ENCODE data around the gene VPS37B. TPM values are rescaled to one million over a fixed set of nuclear protein-coding genes. Genes with fewer than 3 reads are reported as not detected.

VPS37B gene
- total and polyA plus RNA-seq, 2 donors (not counting 1 experiment from before 2014, with no cell fraction given), result 10.7 to 25.6 TPM

- Histone ChIP-seq H3K79me2 (ENCODE audit: control insufficient read depth, insufficient read depth, low read length) (no peaks in the 10 kb centered on the region), H3K9ac (ENCODE audit: insufficient read depth, low read length) (no peak overlapping the region), H3K4me1 (ENCODE audit: control insufficient read depth, extremely low read depth, insufficient read depth, low read length) (peaks cover 9% of the 10 kb centered on the region), H3K9me3 (ENCODE audit: control insufficient read depth, insufficient read depth, low read depth, low read length) (no peaks in the 10 kb centered on the region), H3K4me3 (replicated peaks in 1 of 4; ENCODE audit: control extremely low read depth in 1 of 4, insufficient read depth in 1 of 4, low read depth in 3 of 4, low read length in 4 of 4) (no peak overlapping the region), H2AFZ (ENCODE audit: low read length) (no peak overlapping the region), H3K4me2 (ENCODE audit: extremely low read depth, insufficient read depth, low read length) (no peak overlapping the region), H3K36me3 (ENCODE audit: control insufficient read depth, insufficient read depth, low read length) (peaks cover 4% of the 10 kb centered on the region), H4K20me1 (ENCODE audit: control insufficient read depth, extremely low read depth, insufficient read depth, low read length) (no peaks in the 10 kb centered on the region), H3K27ac (ENCODE audit: insufficient read depth, low read length) (no peak overlapping the region), H3K27me3 (ENCODE audit: control insufficient read depth, insufficient read depth, low read length) (no peaks in the 10 kb centered on the region)
- no peak for TF ChIP-seq EZH2 (IDR thresholded peaks at IDR 0.05; ENCODE audit: low read length, missing control alignments)
- TF ChIP-seq CTCF (conservative IDR thresholded peaks at IDR 0.05 in 1 of 2, IDR thresholded peaks at IDR 0.05 in 1 of 2; ENCODE audit: low read depth in 1 of 2, low read length in 2 of 2), result no peak
- no peak for DNase-seq (ENCODE audit: low read depth in 2 of 2)
Measured at GRCh38 chr12:122852336-122853275, 43.3 kb downstream of the VPS37B start.

- Histone ChIP-seq H3K4me3 (replicated peaks in 1 of 4; ENCODE audit: control extremely low read depth in 1 of 4, insufficient read depth in 1 of 4, low read depth in 3 of 4, low read length in 4 of 4) (no peak overlapping the region), H3K4me2 (ENCODE audit: extremely low read depth, insufficient read depth, low read length) (no peak overlapping the region), H3K36me3 (ENCODE audit: control insufficient read depth, insufficient read depth, low read length) (peaks cover 4% of the 10 kb centered on the region), H4K20me1 (ENCODE audit: control insufficient read depth, extremely low read depth, insufficient read depth, low read length) (no peaks in the 10 kb centered on the region), H3K27me3 (ENCODE audit: control insufficient read depth, insufficient read depth, low read length) (no peaks in the 10 kb centered on the region), H2AFZ (ENCODE audit: low read length) (no peak overlapping the region), H3K9me3 (ENCODE audit: control insufficient read depth, insufficient read depth, low read depth, low read length) (no peaks in the 10 kb centered on the region), H3K9ac (ENCODE audit: insufficient read depth, low read length) (no peak overlapping the region), H3K4me1 (ENCODE audit: control insufficient read depth, extremely low read depth, insufficient read depth, low read length) (peaks cover 9% of the 10 kb centered on the region), H3K27ac (ENCODE audit: insufficient read depth, low read length) (no peak overlapping the region), H3K79me2 (ENCODE audit: control insufficient read depth, insufficient read depth, low read length) (no peaks in the 10 kb centered on the region)
- TF ChIP-seq CTCF (conservative IDR thresholded peaks at IDR 0.05 in 1 of 2, IDR thresholded peaks at IDR 0.05 in 1 of 2; ENCODE audit: low read depth in 1 of 2, low read length in 2 of 2) (no peak), EZH2 (IDR thresholded peaks at IDR 0.05; ENCODE audit: low read length, missing control alignments) (no peak)
- peak; percentile 89 to 92 for DNase-seq (ENCODE audit: low read depth in 2 of 2)
Measured at GRCh38 chr12:122851820-122852219, 44.1 kb downstream of the VPS37B start.

- Histone ChIP-seq H3K4me3 (replicated peaks in 1 of 4; ENCODE audit: control extremely low read depth in 1 of 4, insufficient read depth in 1 of 4, low read depth in 3 of 4, low read length in 4 of 4) (no peak overlapping the region), H3K36me3 (ENCODE audit: control insufficient read depth, insufficient read depth, low read length) (no peaks in the 10 kb centered on the region), H2AFZ (ENCODE audit: low read length) (no peak overlapping the region), H3K9me3 (ENCODE audit: control insufficient read depth, insufficient read depth, low read depth, low read length) (no peaks in the 10 kb centered on the region), H3K27me3 (ENCODE audit: control insufficient read depth, insufficient read depth, low read length) (no peaks in the 10 kb centered on the region), H3K9ac (ENCODE audit: insufficient read depth, low read length) (no peak overlapping the region), H3K4me1 (ENCODE audit: control insufficient read depth, extremely low read depth, insufficient read depth, low read length) (peaks cover 9% of the 10 kb centered on the region), H3K27ac (ENCODE audit: insufficient read depth, low read length) (no peak overlapping the region), H4K20me1 (ENCODE audit: control insufficient read depth, extremely low read depth, insufficient read depth, low read length) (no peaks in the 10 kb centered on the region), H3K79me2 (ENCODE audit: control insufficient read depth, insufficient read depth, low read length) (no peaks in the 10 kb centered on the region), H3K4me2 (ENCODE audit: extremely low read depth, insufficient read depth, low read length) (no peak overlapping the region)
- peak; percentile 70 to 71 for DNase-seq (ENCODE audit: low read depth in 2 of 2)
- no peak for TF ChIP-seq CTCF (conservative IDR thresholded peaks at IDR 0.05 in 1 of 2, IDR thresholded peaks at IDR 0.05 in 1 of 2; ENCODE audit: low read depth in 1 of 2, low read length in 2 of 2)
Measured at GRCh38 chr12:122850695-122851350, 45.1 kb downstream of the VPS37B start.
